Glutamatergic neuron (in vitro differentiated cells): ENCODE results near the gene SIK3. TPM values are rescaled to one million over a fixed set of nuclear protein-coding genes. Genes with fewer than 3 reads are reported as not detected.

Source experiments
- DNase-seq: peaks from one replicate; pipeline ENCODE4 v3.0.0; 2022
- H3K27ac Mint-ChIP-seq: one replicate; pipeline ENCODE4 v1.8.0; 2020; ENCODE audit warnings: mild to moderate bottlenecking, mixed read lengths, inconsistent platforms; ENCODE audit not compliant: unreplicated experiment
- H3K27me3 Mint-ChIP-seq: one replicate; pipeline ENCODE4 v1.8.0; 2020; ENCODE audit warnings: mild to moderate bottlenecking, moderate library complexity, mixed read lengths, inconsistent platforms; ENCODE audit not compliant: unreplicated experiment
- H3K36me3 Mint-ChIP-seq: one replicate; pipeline ENCODE4 v1.8.0; 2020; ENCODE audit warnings: mild to moderate bottlenecking, mixed read lengths, inconsistent platforms; ENCODE audit not compliant: unreplicated experiment
- H3K4me1 Mint-ChIP-seq: one replicate; pipeline ENCODE4 v1.8.0; 2020; ENCODE audit warnings: mild to moderate bottlenecking, low read depth, mixed read lengths, inconsistent platforms; ENCODE audit not compliant: unreplicated experiment
- H3K4me3 Mint-ChIP-seq: one replicate; pipeline ENCODE4 v1.8.0; 2020; ENCODE audit warnings: mild to moderate bottlenecking, mixed read lengths, inconsistent platforms; ENCODE audit not compliant: unreplicated experiment
- H3K9me3 Mint-ChIP-seq: one replicate; pipeline ENCODE4 v1.8.0; 2020; ENCODE audit warnings: mild to moderate bottlenecking, moderate library complexity, mixed read lengths, inconsistent platforms; ENCODE audit not compliant: unreplicated experiment
- total RNA-seq: library from RNA; stranded (reverse); fragmentation: NEBNext Ultra II Directional; extraction: Animal tissue kit (Norgen Biotek cat#: 25700); gene quantifications from one replicate; pipeline ENCODE4 v1.2.1, GENCODE V29; 2021; ENCODE audit not compliant: unreplicated experiment
- TF ChIP-seq, protein P1 (sequence below): fragments of 200-600 bp; sonication (generic); IDR thresholded peaks from one replicate; pipeline ENCODE4 v1.5.0; 2021; ENCODE audit not compliant: partially characterized antibody, unreplicated experiment

The SIK3 gene
- total RNA-seq, 1 donor from 2014 or later, result 22.2 TPM

DNA sequence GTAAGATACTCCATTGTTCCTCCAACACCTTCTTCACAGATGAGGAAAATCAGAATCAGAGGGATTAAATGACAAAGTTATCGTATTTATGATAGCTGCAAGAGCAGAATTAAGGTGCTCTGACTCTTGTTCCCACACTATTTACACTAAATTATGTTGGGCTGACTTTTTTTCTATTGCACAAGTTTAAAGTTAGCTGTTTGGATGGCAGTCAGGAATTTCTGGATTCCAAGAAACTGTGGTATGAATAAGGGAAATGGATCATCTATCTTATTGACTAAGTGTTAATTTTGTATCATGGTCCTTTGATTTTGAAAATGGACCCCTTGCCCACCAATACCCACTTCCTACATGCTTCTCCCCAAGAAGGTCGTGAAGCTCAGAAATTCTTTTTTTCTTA is 240.9 kb downstream of the SIK3 start:
- peaks cover 3% of the 10 kb centered on the region for H3K4me1 Mint-ChIP-seq
- H3K27me3 Mint-ChIP-seq, result peaks cover 1% of the 10 kb centered on the region
- no peaks in the 10 kb centered on the region for H3K36me3 Mint-ChIP-seq
- no peaks in the 10 kb centered on the region for H3K9me3 Mint-ChIP-seq
- H3K27ac Mint-ChIP-seq, result no peak overlapping the region
- TF ChIP-seq, protein P1, sequence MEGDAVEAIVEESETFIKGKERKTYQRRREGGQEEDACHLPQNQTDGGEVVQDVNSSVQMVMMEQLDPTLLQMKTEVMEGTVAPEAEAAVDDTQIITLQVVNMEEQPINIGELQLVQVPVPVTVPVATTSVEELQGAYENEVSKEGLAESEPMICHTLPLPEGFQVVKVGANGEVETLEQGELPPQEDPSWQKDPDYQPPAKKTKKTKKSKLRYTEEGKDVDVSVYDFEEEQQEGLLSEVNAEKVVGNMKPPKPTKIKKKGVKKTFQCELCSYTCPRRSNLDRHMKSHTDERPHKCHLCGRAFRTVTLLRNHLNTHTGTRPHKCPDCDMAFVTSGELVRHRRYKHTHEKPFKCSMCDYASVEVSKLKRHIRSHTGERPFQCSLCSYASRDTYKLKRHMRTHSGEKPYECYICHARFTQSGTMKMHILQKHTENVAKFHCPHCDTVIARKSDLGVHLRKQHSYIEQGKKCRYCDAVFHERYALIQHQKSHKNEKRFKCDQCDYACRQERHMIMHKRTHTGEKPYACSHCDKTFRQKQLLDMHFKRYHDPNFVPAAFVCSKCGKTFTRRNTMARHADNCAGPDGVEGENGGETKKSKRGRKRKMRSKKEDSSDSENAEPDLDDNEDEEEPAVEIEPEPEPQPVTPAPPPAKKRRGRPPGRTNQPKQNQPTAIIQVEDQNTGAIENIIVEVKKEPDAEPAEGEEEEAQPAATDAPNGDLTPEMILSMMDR, result no peak
- H3K4me3 Mint-ChIP-seq, result no peak overlapping the region
- no peak for DNase-seq

DNA sequence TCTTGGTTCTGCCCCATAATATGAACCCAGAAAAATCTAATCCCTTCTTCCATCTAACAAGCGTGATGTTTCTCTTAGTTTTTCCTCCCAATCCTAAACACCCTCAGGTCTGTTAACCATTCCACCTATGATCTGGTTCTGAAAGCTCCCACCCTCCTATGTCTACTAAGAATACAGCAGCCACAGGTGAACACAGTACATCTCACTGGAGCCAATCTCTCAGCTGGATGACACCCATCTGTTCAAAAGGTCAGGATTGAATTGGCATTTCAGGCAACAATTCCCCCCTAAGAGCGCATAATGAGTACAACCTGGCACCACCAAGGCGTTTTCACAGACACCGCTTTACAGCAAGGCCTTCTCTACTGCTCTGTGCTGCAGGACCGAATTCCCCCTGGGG is 241.8 kb downstream of the SIK3 start:
- no peaks in the 10 kb centered on the region for H3K4me1 Mint-ChIP-seq
- TF ChIP-seq, protein P1, result no peak
- no peak overlapping the region for H3K27ac Mint-ChIP-seq
- H3K27me3 Mint-ChIP-seq, result peaks cover 1% of the 10 kb centered on the region
- no peak for DNase-seq
- H3K36me3 Mint-ChIP-seq, result no peaks in the 10 kb centered on the region
- no peak overlapping the region for H3K4me3 Mint-ChIP-seq
- H3K9me3 Mint-ChIP-seq, result no peaks in the 10 kb centered on the region

DNA sequence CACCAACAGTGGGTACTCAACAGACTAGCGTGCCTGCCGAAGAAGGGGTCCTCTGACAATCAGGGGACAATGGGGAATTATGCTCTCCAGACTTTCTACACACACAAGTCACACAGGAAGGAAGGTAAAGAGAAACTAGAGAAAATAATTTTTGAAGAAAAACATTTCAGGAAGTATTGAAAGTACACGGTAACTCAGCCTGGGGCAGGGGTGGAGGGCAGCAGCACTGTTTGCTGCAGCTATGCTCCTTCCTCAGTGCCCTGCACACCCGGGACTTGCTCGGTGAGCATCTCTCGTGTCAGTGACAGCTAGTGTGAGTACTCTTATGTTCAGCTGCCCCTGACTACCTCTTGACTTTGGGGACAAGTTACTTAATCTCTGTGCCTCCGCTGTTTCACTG is 242.8 kb downstream of the SIK3 start:
- H3K4me3 Mint-ChIP-seq, result no peak overlapping the region
- no peaks in the 10 kb centered on the region for H3K4me1 Mint-ChIP-seq
- no peak overlapping the region for H3K27ac Mint-ChIP-seq
- no peaks in the 10 kb centered on the region for H3K36me3 Mint-ChIP-seq
- TF ChIP-seq, protein P1, result no peak
- peaks cover 1% of the 10 kb centered on the region for H3K27me3 Mint-ChIP-seq
- DNase-seq, result no peak
- H3K9me3 Mint-ChIP-seq, result no peaks in the 10 kb centered on the region

DNA sequence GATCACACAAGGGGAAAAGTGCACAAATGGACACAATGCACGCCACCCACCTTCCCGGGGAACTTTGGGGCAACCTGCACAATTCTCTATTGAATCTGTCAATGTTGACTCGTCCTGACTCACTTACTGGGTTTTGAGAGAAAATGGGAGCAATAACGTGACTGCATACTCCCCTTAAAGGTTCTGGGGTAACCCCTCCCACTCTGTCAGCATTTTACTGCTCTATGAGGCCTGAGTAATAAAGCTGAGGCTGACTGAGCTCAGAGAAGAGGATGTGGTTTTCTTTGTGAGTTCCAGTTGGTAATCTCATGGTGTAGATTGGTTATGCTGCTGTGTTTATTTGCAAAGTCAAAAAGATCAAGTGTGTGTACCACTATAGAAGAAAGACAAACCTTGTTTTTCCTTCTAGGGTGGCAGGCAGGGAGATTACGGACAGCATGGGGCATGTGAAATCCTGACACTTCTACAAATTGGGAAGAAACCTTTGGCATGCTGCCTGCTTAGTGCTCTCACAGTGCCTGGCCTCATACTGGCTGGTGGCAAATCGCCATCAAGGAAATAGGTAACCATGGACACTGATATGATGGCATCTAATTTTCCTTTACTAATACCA is 244.7 kb downstream of the SIK3 start:
- no peak overlapping the region for H3K27ac Mint-ChIP-seq
- H3K36me3 Mint-ChIP-seq, result no peaks in the 10 kb centered on the region
- H3K4me1 Mint-ChIP-seq, result no peaks in the 10 kb centered on the region
- H3K4me3 Mint-ChIP-seq, result no peak overlapping the region
- no peaks in the 10 kb centered on the region for H3K9me3 Mint-ChIP-seq
- TF ChIP-seq, protein P1, result no peak
- H3K27me3 Mint-ChIP-seq, result peaks cover 1% of the 10 kb centered on the region
- no peak for DNase-seq

DNA sequence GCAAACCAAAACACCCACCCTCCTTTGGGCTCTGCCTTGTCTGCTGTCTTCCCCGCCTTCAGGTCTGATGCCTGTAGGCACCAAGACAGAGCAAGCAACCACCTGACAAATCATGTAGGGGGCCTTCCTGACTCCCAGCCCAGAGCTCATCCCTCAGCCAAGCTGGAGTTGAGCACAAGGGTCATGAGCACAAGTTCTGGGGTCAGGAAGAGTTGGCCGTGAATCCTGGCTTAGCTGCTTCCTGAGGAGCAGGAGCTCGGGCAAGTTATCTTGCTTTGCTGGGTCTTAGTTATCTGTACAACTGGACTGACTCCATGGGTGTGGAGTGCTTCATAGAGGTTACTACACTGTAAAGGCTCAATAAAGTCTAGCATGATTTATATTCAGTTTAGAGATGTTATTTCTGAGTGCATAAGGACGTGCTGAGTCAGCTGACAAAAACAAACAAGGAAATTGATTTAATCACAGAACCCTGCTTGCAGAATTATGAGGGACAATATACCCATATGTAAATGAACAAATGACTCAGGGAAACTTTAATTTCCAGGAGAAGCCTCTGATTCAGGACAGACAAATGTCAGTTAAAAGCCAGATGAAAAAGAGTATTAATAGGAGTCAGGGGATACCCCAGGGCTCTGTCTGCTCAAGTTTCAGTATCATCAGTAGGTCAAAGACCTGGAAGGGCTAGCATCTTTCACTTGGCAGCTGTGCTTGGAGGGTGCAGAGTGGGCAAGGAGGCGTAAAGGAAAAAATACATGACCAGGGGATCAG is 245.8 kb downstream of the SIK3 start:
- DNase-seq, result no peak
- no peak overlapping the region for H3K27ac Mint-ChIP-seq
- no peak overlapping the region for H3K4me3 Mint-ChIP-seq
- no peaks in the 10 kb centered on the region for H3K9me3 Mint-ChIP-seq
- TF ChIP-seq, protein P1, result no peak
- no peaks in the 10 kb centered on the region for H3K36me3 Mint-ChIP-seq
- H3K27me3 Mint-ChIP-seq, result peaks cover 1% of the 10 kb centered on the region
- no peaks in the 10 kb centered on the region for H3K4me1 Mint-ChIP-seq
